ENCODE data around the gene ARL14. TPM values are rescaled to one million over a fixed set of nuclear protein-coding genes. Genes with fewer than 3 reads are reported as not detected.

ARL14 gene
- total RNA-seq, 1 experiment from 2014 or later = not detected

GRCh38 chr3:160701490-160701889, 24.5 kb downstream of the ARL14 start:
- no peak overlapping the region for H3K4me3 Mint-ChIP-seq
- DNase-seq (ENCODE audit: low spot score) = no peak
- H3K4me1 Mint-ChIP-seq = peaks cover 6% of the 10 kb centered on the region
- H3K9me3 Mint-ChIP-seq = no peaks in the 10 kb centered on the region
- ChIA-PET CTCF (no interaction called here), POLR2A (no interaction called here)
- H3K27me3 Mint-ChIP-seq (ENCODE audit: low read depth) = no peaks in the 10 kb centered on the region
- TF ChIP-seq GABPB1 (CRISPR knock-in tag; IDR thresholded peaks at IDR 0.05) (no peak), ESRRA (CRISPR knock-in tag; IDR thresholded peaks at IDR 0.05; ENCODE audit: borderline replicate concordance) (no peak), SMAD3 (CRISPR knock-in tag; IDR thresholded peaks at IDR 0.05; ENCODE audit: borderline replicate concordance) (no peak), NR1H2 (CRISPR knock-in tag; IDR thresholded peaks at IDR 0.05) (no peak), ZNF281 (CRISPR knock-in tag; IDR thresholded peaks at IDR 0.05) (no peak), CBFB (CRISPR knock-in tag; IDR thresholded peaks at IDR 0.05; ENCODE audit: low read depth) (no peak), ARID4B (CRISPR knock-in tag; IDR thresholded peaks at IDR 0.05; ENCODE audit: borderline replicate concordance) (no peak), NFE2L1 (CRISPR knock-in tag; IDR thresholded peaks at IDR 0.05) (no peak), PRDM15 (CRISPR knock-in tag; IDR thresholded peaks at IDR 0.05) (no peak), ZNF317 (CRISPR knock-in tag; IDR thresholded peaks at IDR 0.05; ENCODE audit: borderline replicate concordance, low read depth) (no peak), ZNF396 (CRISPR knock-in tag; IDR thresholded peaks at IDR 0.05; ENCODE audit: borderline replicate concordance) (no peak), FOXJ3 (CRISPR knock-in tag; IDR thresholded peaks at IDR 0.05; ENCODE audit: borderline replicate concordance) (no peak)
- TF ChIP-seq, protein P1, sequence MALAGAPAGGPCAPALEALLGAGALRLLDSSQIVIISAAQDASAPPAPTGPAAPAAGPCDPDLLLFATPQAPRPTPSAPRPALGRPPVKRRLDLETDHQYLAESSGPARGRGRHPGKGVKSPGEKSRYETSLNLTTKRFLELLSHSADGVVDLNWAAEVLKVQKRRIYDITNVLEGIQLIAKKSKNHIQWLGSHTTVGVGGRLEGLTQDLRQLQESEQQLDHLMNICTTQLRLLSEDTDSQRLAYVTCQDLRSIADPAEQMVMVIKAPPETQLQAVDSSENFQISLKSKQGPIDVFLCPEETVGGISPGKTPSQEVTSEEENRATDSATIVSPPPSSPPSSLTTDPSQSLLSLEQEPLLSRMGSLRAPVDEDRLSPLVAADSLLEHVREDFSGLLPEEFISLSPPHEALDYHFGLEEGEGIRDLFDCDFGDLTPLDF (CRISPR knock-in tag; IDR thresholded peaks at IDR 0.05) = no peak
- TF ChIP-seq, protein P2, sequence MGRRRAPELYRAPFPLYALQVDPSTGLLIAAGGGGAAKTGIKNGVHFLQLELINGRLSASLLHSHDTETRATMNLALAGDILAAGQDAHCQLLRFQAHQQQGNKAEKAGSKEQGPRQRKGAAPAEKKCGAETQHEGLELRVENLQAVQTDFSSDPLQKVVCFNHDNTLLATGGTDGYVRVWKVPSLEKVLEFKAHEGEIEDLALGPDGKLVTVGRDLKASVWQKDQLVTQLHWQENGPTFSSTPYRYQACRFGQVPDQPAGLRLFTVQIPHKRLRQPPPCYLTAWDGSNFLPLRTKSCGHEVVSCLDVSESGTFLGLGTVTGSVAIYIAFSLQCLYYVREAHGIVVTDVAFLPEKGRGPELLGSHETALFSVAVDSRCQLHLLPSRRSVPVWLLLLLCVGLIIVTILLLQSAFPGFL (CRISPR knock-in tag; IDR thresholded peaks at IDR 0.05; ENCODE audit: borderline replicate concordance) = no peak
- TF ChIP-seq, protein P3, sequence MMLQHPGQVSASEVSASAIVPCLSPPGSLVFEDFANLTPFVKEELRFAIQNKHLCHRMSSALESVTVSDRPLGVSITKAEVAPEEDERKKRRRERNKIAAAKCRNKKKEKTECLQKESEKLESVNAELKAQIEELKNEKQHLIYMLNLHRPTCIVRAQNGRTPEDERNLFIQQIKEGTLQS (CRISPR knock-in tag; conservative IDR thresholded peaks at IDR 0.05) = no peak
- no peak for ATAC-seq
- H3K27ac Mint-ChIP-seq = no peak overlapping the region
- no peaks in the 10 kb centered on the region for H3K36me3 Mint-ChIP-seq
